Neural crest cell (in vitro differentiated cells): ENCODE data around the gene FLNC. TPM values are rescaled to one million over a fixed set of nuclear protein-coding genes. Genes with fewer than 3 reads are reported as not detected.

ENCODE experiments used
- DNase-seq: peaks from one replicate; pipeline ENCODE4 v3.0.0; 2021; ENCODE audit warnings: low read depth, mixed read lengths, low spot score
- H3K27ac Mint-ChIP-seq: one replicate; pipeline ENCODE4 v1.8.0; 2021; ENCODE audit warnings: mild to moderate bottlenecking, mixed read lengths; ENCODE audit not compliant: unreplicated experiment
- H3K27me3 Mint-ChIP-seq: 2 replicates; pipeline ENCODE4 v1.8.0; 2021; ENCODE audit warnings: low read depth, mild to moderate bottlenecking, mixed read lengths
- H3K36me3 Mint-ChIP-seq: 2 replicates; pipeline ENCODE4 v1.8.0; 2021; ENCODE audit warnings: low read depth, mild to moderate bottlenecking, mixed read lengths
- H3K4me1 Mint-ChIP-seq: 2 replicates; pipeline ENCODE4 v1.8.0; 2021; ENCODE audit warnings: mixed read lengths
- H3K4me3 Mint-ChIP-seq: one replicate; pipeline ENCODE4 v1.8.0; 2021; ENCODE audit warnings: mild to moderate bottlenecking, mixed read lengths
- H3K9me3 Mint-ChIP-seq: 2 replicates; pipeline ENCODE4 v1.8.0; 2021; ENCODE audit warnings: mixed read lengths
- CTCF ChIP-seq: fragments of 200-600 bp; sonication (generic); conservative IDR thresholded peaks from 2 replicates; pipeline ENCODE4 v1.5.0; 2021; ENCODE audit warnings: antibody characterized with exemption, mild to moderate bottlenecking
- total RNA-seq: library from RNA; stranded (reverse); gene quantifications from 2 replicates; pipeline ENCODE4 v1.2.1, GENCODE V29; 2021

The FLNC gene
- total RNA-seq, 1 donor from 2014 or later, result 5.6 TPM

- TF ChIP-seq CTCF, result no peak
- Mint-ChIP-seq H3K4me1 (peaks cover 11% of the 10 kb centered on the region), H3K4me3 (peak overlapping the region; percentile 88), H3K36me3 (peaks cover 2% of the 10 kb centered on the region), H3K27ac (no peak overlapping the region), H3K9me3 (no peaks in the 10 kb centered on the region), H3K27me3 (peaks cover 29% of the 10 kb centered on the region)
- no peak for DNase-seq
Observed at GRCh38 chr7:128871050-128871449, 40.8 kb downstream of the FLNC start.

GRCh38 chr7:128872394-128872824 lies 42.2 kb downstream of the FLNC start:
- Mint-ChIP-seq H3K9me3 (no peaks in the 10 kb centered on the region), H3K27me3 (peaks cover 22% of the 10 kb centered on the region), H3K27ac (no peak overlapping the region), H3K4me1 (peaks cover 11% of the 10 kb centered on the region), H3K36me3 (peaks cover 2% of the 10 kb centered on the region), H3K4me3 (no peak overlapping the region)
- no peak for DNase-seq
- TF ChIP-seq CTCF, result peak; percentile 29

GRCh38 chr7:128873234-128873633 lies 43.0 kb downstream of the FLNC start:
- peaks cover 15% of the 10 kb centered on the region for H3K27me3 Mint-ChIP-seq
- H3K4me3 Mint-ChIP-seq, result no peak overlapping the region
- H3K4me1 Mint-ChIP-seq, result peaks cover 11% of the 10 kb centered on the region
- no peak overlapping the region for H3K27ac Mint-ChIP-seq
- DNase-seq, result no peak
- no peaks in the 10 kb centered on the region for H3K36me3 Mint-ChIP-seq
- no peak for TF ChIP-seq CTCF
- no peaks in the 10 kb centered on the region for H3K9me3 Mint-ChIP-seq

- TF ChIP-seq CTCF, result no peak
- Mint-ChIP-seq H3K27ac (no peak overlapping the region), H3K4me3 (no peak overlapping the region), H3K27me3 (peaks cover 8% of the 10 kb centered on the region), H3K36me3 (no peaks in the 10 kb centered on the region), H3K9me3 (no peaks in the 10 kb centered on the region), H3K4me1 (peaks cover 5% of the 10 kb centered on the region)
- no peak for DNase-seq
Observed at GRCh38 chr7:128874140-128875031, 44.2 kb downstream of the FLNC start.

- Mint-ChIP-seq H3K4me1 (no peaks in the 10 kb centered on the region), H3K9me3 (no peaks in the 10 kb centered on the region), H3K4me3 (no peak overlapping the region), H3K27ac (no peak overlapping the region), H3K27me3 (peaks cover 2% of the 10 kb centered on the region), H3K36me3 (no peaks in the 10 kb centered on the region)
- DNase-seq, result no peak
- no peak for TF ChIP-seq CTCF
Observed at GRCh38 chr7:128875523-128875948, 45.3 kb downstream of the FLNC start.
